ENCODE data around the gene GATD1. TPM values are rescaled to one million over a fixed set of nuclear protein-coding genes. Genes with fewer than 3 reads are reported as not detected.

GATD1 gene
- total and polyA plus RNA-seq, 11 donors = 13.4 to 30.8 (median 20.5) TPM

DNA sequence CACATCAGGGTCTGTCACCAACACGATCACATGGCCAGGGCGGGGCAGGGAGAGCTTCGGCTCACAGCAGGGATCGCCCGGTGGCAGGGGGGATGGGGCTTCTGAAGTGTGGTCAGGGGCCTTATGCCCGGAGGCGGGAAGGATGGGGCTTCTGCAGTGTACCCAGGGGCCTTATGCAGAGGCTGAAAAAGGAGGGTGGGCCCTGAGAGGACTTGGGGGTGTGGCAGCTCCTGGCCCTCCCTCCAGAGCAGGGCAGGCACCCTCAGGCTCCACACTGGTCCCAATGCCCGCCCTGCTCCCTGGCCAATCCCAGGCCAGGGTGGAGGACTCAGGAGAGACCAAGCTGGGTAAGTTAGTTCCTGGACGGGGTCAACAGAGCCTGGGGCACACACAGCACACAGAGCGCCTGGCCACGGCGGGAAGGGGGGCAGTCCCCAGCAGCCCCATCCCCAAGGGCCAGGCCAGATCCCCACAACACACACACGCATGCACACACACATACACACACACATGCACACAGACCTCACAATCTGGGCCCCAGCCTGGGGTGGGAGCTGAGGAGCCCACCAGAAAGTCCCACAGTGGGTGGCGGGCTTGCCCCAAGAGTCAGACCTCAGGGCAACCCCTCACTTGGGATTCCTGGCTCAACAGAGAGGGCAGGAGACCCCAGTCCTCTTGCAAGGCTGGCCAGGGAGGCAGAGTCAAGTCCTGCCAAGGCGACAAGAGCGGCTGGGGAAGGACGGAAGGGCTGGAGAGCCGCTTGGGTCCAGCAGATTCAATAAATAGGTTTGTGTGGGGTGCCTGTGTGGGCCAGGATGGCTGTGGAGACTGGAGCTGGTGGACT lies 13.7 kb upstream of the GATD1 start:
- WGBS, 4 donors = 67 to 69% (median 67%) methylated on average over 15 to 18 of the region's 18 CpGs
- no peak overlapping the region for H3K4me3 ChIP-seq
- DNase-seq (no peak), ATAC-seq (no peak)
- H3K4me1 ChIP-seq = peaks cover 0 to 23% (median 9%) of the 10 kb centered on the region in 12 donors
- no peak overlapping the region for H3K27ac ChIP-seq
- H3K27me3 ChIP-seq = peaks cover 0 to 22% (median 7%) of the 10 kb centered on the region in 9 donors
- no peaks in the 10 kb centered on the region for H3K9me3 ChIP-seq
- intact Hi-C loops (cut with DNase I) = loop anchor here in 1 of 10 donors (10.0 kb wide), 1 partner anchor 56 kb away; no protein-coding TSS in a partner anchor
- no peak for TF ChIP-seq POLR2A (IDR thresholded peaks at IDR 0.05)
- TF ChIP-seq, protein P1, sequence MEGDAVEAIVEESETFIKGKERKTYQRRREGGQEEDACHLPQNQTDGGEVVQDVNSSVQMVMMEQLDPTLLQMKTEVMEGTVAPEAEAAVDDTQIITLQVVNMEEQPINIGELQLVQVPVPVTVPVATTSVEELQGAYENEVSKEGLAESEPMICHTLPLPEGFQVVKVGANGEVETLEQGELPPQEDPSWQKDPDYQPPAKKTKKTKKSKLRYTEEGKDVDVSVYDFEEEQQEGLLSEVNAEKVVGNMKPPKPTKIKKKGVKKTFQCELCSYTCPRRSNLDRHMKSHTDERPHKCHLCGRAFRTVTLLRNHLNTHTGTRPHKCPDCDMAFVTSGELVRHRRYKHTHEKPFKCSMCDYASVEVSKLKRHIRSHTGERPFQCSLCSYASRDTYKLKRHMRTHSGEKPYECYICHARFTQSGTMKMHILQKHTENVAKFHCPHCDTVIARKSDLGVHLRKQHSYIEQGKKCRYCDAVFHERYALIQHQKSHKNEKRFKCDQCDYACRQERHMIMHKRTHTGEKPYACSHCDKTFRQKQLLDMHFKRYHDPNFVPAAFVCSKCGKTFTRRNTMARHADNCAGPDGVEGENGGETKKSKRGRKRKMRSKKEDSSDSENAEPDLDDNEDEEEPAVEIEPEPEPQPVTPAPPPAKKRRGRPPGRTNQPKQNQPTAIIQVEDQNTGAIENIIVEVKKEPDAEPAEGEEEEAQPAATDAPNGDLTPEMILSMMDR (IDR thresholded peaks at IDR 0.05) = no peak
- H3K36me3 ChIP-seq = peaks cover 0 to 30% (median 0%) of the 10 kb centered on the region in 9 donors

DNA sequence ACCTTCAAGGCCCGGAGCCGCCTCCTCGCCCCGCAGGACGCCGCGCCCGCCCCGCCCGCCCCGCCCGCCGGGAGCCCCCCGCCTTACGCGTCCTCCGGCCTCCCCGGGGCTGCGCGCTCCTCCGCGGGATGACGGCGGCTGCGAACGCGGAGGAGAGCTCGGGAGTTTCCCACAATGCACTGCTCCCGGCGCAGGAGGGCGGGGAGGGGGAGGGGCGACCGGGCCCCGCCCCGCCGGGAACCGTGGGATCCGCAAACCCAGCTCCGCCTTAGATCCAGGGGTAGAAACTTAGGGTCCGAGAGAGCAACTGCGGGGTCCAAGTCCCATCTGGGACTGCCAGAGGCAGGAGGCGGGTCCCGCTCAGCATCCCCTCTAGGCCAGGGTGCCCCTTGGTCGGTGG lies 12.7 kb upstream of the GATD1 start, which contains the start of gene CEND1:
Gene CEND1, minus strand, starts transcription at position 148 of the 400 bp plus-strand sequence. CDS start 1,514 bp downstream, outside the sequence.
- 4 to 40% (median 5%) methylated on average over 4 to 44 of the region's 44 CpGs for WGBS, 4 donors
- ATAC-seq (peak in 1 of 4 donors; percentile 47), DNase-seq (peak in 1 of 5 donors; percentile 30)
- H3K27me3 ChIP-seq = peaks cover 0 to 22% (median 7%) of the 10 kb centered on the region in 9 donors
- peak within 1 kb of the TSS in 6 of 12 donors; percentile 10 to 37 (median 30) for H3K4me3 ChIP-seq
- intact Hi-C loops (cut with DNase I) = loop anchor here in 1 of 10 donors (10.0 kb wide), 1 partner anchor 55 kb away; no protein-coding TSS in a partner anchor
- H3K4me1 ChIP-seq = peaks cover 0 to 13% (median under 1%) of the 10 kb centered on the region in 12 donors
- H3K9me3 ChIP-seq = no peaks in the 10 kb centered on the region
- no peak for TF ChIP-seq POLR2A (IDR thresholded peaks at IDR 0.05)
- TF ChIP-seq, protein P1 (IDR thresholded peaks at IDR 0.05) = no peak
- H3K27ac ChIP-seq = no peak within 1 kb of the TSS
- H3K36me3 ChIP-seq = peaks cover 0 to 30% (median 0%) of the 10 kb centered on the region in 9 donors

DNA sequence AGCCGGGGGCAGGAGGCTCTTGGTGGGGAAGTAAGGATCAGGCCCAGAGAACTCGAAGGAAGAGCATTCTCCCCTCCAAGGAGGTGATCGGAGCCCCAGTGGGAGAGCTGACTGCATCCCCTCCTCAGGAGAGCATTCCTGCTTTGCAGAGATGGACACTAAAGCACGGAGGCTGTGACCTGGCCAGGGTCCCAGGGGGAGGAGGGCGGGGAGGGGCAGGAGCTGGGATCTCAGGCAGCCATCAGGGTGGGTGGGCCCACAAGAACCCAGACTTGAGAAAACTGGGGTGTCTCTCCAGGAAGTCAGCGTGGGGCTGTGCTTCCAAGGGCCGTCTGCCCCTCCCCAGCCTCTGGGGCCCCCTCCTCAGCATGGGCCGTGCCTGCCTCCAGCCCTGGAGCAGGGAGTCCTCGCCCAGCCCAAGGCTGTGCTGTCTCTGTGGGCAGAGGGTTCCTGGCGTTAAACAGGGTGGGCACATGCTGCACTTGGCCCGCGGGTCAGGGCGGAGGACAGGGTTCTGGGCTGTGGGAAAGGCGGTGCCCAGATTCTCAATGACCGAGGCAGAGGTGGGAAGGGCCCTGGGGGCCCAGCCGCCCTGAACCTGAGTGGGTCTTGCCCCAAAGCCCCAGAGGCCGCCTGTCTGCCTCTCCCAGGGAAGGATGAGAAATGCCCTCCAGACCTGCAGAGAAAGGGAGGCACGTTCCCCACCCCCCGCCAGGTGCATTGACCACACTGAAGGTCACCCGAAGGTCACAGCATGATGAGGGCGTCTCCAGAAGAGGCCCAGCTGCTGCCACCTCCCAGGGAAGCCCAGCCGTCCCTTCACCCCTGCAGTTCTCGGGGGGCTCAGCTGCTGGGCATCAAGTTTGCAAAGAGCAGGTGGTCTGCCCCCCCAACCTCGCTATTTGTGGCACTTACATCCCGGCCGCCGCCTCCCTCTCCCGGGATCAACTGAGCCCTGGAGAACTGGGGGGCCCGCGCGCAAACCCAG lies 12.0 kb upstream of the GATD1 start:
- 26 to 42% (median 34%) methylated on average over 12 to 31 of the region's 31 CpGs for WGBS, 4 donors
- ATAC-seq = no peak

More for the DNA sequence above, 12.0 kb upstream of the GATD1 start:
- H3K27me3 ChIP-seq = peaks cover 0 to 22% (median 7%) of the 10 kb centered on the region in 9 donors
- DNase-seq = no peak
- H3K36me3 ChIP-seq = peaks cover 0 to 30% (median 0%) of the 10 kb centered on the region in 9 donors
- no peak for TF ChIP-seq POLR2A (IDR thresholded peaks at IDR 0.05)
- TF ChIP-seq, protein P1 (IDR thresholded peaks at IDR 0.05) = no peak
- peak overlapping the region in 6 of 12 donors; percentile 10 to 37 (median 30) for H3K4me3 ChIP-seq
- no peak overlapping the region for H3K27ac ChIP-seq
- H3K4me1 ChIP-seq = peaks cover 0 to 10% (median 0%) of the 10 kb centered on the region in 12 donors
- intact Hi-C loops (cut with DNase I) = no loop called here
- H3K9me3 ChIP-seq = no peaks in the 10 kb centered on the region
